GM19455 (cell line): ENCODE data around the gene RIN2.

ENCODE experiments used
- ATAC-seq: cut with Tn5 transposase; IDR thresholded peaks from one replicate; pipeline ENCODE4 v1.9.1; 2021; ENCODE audit not compliant: unreplicated experiment

Gene RIN2

GRCh38 chr20:19764207-19764606, 6.1 kb downstream of the RIN2 start:
- ATAC-seq, result no peak

- ATAC-seq, result no peak
Measured at GRCh38 chr20:19765266-19765665, 7.2 kb downstream of the RIN2 start.

- ATAC-seq, result no peak
Measured at GRCh38 chr20:19765913-19766312, 7.9 kb downstream of the RIN2 start.

GRCh38 chr20:19767070-19767469, 9.0 kb downstream of the RIN2 start:
- ATAC-seq, result no peak

GRCh38 chr20:19768325-19768842, 10.3 kb downstream of the RIN2 start:
- ATAC-seq, result no peak

GRCh38 chr20:19769507-19769906, 11.4 kb downstream of the RIN2 start:
- no peak for ATAC-seq

GRCh38 chr20:19770375-19770774, 12.3 kb downstream of the RIN2 start:
- no peak for ATAC-seq

GRCh38 chr20:19771031-19771430, 13.0 kb downstream of the RIN2 start:
- ATAC-seq, result no peak

GRCh38 chr20:19773471-19773870, 15.4 kb downstream of the RIN2 start:
- no peak for ATAC-seq

GRCh38 chr20:19774135-19774933, 16.3 kb downstream of the RIN2 start:
- no peak for ATAC-seq

GRCh38 chr20:19775353-19776253, 17.5 kb downstream of the RIN2 start:
- no peak for ATAC-seq

- no peak for ATAC-seq
Measured at GRCh38 chr20:19777315-19777714, 19.3 kb downstream of the RIN2 start.

- no peak for ATAC-seq
Measured at GRCh38 chr20:19777981-19778380, 19.9 kb downstream of the RIN2 start.

- ATAC-seq, result no peak
Measured at GRCh38 chr20:19778404-19778803, 20.3 kb downstream of the RIN2 start.

GRCh38 chr20:19779634-19780033, 21.6 kb downstream of the RIN2 start:
- no peak for ATAC-seq

- ATAC-seq, result no peak
Measured at GRCh38 chr20:19780261-19780660, 22.2 kb downstream of the RIN2 start.

- no peak for ATAC-seq
Measured at GRCh38 chr20:19781235-19781634, 23.2 kb downstream of the RIN2 start.

- ATAC-seq, result no peak
Measured at GRCh38 chr20:19782669-19783068, 24.6 kb downstream of the RIN2 start.

GRCh38 chr20:19783966-19784401, 25.9 kb downstream of the RIN2 start:
- no peak for ATAC-seq

GRCh38 chr20:19784511-19785172, 26.6 kb downstream of the RIN2 start:
- no peak for ATAC-seq
